Measurements from ENCODE around the gene LDHD.

DNA sequence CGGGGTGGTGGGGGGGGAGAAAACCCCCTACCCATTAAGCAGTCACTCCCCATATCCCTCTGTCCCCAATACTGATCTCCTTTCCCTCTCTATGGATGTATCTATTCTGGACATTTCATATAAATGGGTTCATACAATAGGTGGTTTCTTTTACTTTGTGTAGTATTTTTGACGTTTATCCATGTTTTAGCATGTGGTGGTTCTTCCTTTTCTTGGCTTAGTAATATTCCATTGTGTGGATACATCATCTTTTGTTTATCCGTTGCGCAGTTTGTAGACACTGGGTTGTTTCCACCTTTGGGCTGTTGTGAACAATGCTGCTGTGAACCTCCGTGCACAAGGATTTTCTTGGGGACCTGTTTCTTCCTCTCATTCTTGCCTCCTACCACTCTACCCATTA, 12.6 kb downstream of the LDHD start:
- TF ChIP-seq POLR2A (IDR thresholded peaks at IDR 0.05), result no peak
- TF ChIP-seq POLR2AphosphoS5 (IDR thresholded peaks at IDR 0.05), result no peak
- TF ChIP-seq, protein P1, sequence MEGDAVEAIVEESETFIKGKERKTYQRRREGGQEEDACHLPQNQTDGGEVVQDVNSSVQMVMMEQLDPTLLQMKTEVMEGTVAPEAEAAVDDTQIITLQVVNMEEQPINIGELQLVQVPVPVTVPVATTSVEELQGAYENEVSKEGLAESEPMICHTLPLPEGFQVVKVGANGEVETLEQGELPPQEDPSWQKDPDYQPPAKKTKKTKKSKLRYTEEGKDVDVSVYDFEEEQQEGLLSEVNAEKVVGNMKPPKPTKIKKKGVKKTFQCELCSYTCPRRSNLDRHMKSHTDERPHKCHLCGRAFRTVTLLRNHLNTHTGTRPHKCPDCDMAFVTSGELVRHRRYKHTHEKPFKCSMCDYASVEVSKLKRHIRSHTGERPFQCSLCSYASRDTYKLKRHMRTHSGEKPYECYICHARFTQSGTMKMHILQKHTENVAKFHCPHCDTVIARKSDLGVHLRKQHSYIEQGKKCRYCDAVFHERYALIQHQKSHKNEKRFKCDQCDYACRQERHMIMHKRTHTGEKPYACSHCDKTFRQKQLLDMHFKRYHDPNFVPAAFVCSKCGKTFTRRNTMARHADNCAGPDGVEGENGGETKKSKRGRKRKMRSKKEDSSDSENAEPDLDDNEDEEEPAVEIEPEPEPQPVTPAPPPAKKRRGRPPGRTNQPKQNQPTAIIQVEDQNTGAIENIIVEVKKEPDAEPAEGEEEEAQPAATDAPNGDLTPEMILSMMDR (IDR thresholded peaks at IDR 0.05), result no peak
